Measurements from ENCODE around the gene KMO. TPM values are rescaled to one million over a fixed set of nuclear protein-coding genes. Genes with fewer than 3 reads are reported as not detected.

The KMO gene
- total RNA-seq, 2 donors from 2014 or later = 0.35 to 0.37 TPM

GRCh38 chr1:241542199-241542907 lies 10.2 kb downstream of the KMO start:
- Histone ChIP-seq H3K27me3 (peaks cover 0 to 4% of the 10 kb centered on the region in 2 donors), H3K36me3 (no peaks in the 10 kb centered on the region), H3K9me3 (no peaks in the 10 kb centered on the region), H3K27ac (no peak overlapping the region), H3K4me1 (no peaks in the 10 kb centered on the region), H3K4me3 (no peak overlapping the region)
- no peak for TF ChIP-seq CTCF (IDR thresholded peaks at IDR 0.05)
- DNase-seq (ENCODE audit: low spot score) = no peak

GRCh38 chr1:241548008-241548407 lies 15.8 kb downstream of the KMO start:
- Histone ChIP-seq H3K27me3 (peaks cover 0 to 4% of the 10 kb centered on the region in 2 donors), H3K27ac (no peak overlapping the region), H3K9me3 (no peaks in the 10 kb centered on the region), H3K36me3 (no peaks in the 10 kb centered on the region), H3K4me1 (no peaks in the 10 kb centered on the region), H3K4me3 (no peak overlapping the region)
- no peak for DNase-seq (ENCODE audit: low spot score)
- TF ChIP-seq CTCF (IDR thresholded peaks at IDR 0.05) = no peak

- H3K27me3 ChIP-seq = no peaks in the 10 kb centered on the region
- no peaks in the 10 kb centered on the region for H3K4me1 ChIP-seq
- H3K27ac ChIP-seq = no peak overlapping the region
- no peak for TF ChIP-seq CTCF (IDR thresholded peaks at IDR 0.05)
- H3K36me3 ChIP-seq = no peaks in the 10 kb centered on the region
- H3K4me3 ChIP-seq = no peak overlapping the region
- no peaks in the 10 kb centered on the region for H3K9me3 ChIP-seq
- DNase-seq (ENCODE audit: low spot score) = no peak
These were observed 18.1 kb downstream of the KMO start for GRCh38 chr1:241550318-241550717.

- DNase-seq (ENCODE audit: low spot score) = no peak
- no peaks in the 10 kb centered on the region for H3K36me3 ChIP-seq
- no peaks in the 10 kb centered on the region for H3K9me3 ChIP-seq
- no peak overlapping the region for H3K4me3 ChIP-seq
- TF ChIP-seq CTCF (IDR thresholded peaks at IDR 0.05) = no peak
- H3K27me3 ChIP-seq = no peaks in the 10 kb centered on the region
- H3K27ac ChIP-seq = no peak overlapping the region
- no peaks in the 10 kb centered on the region for H3K4me1 ChIP-seq
These were observed 19.8 kb downstream of the KMO start for GRCh38 chr1:241551759-241552638.

- no peaks in the 10 kb centered on the region for H3K4me1 ChIP-seq
- H3K27me3 ChIP-seq = no peaks in the 10 kb centered on the region
- no peaks in the 10 kb centered on the region for H3K36me3 ChIP-seq
- DNase-seq (ENCODE audit: low spot score) = no peak
- no peak for TF ChIP-seq CTCF (IDR thresholded peaks at IDR 0.05)
- H3K27ac ChIP-seq = no peak overlapping the region
- no peaks in the 10 kb centered on the region for H3K9me3 ChIP-seq
- H3K4me3 ChIP-seq = no peak overlapping the region
These were observed 21.9 kb downstream of the KMO start for GRCh38 chr1:241553886-241554592.

All from right atrium auricular region (tissue), 2 donors.